ENCODE measurements around the gene DLX2.

DNA sequence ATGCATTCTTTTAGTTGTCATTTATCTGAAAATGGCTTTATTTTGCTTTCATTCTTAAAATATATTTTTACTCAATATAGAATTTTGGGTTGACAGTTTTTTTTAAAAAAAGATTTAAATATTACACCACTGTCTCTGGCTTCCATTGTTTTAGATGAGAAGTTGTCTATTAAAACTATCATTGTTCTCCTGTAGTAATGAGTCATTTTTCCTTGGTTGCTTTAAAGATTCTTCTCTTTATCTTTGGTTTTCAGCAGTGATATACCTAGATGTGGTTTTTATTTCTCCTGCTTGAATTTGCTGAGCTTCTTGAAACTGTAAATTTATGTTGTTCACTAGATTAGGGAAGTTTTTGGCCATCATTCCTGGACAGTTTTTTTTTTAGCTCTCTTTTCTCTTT is 26.7 kb upstream of the DLX2 start:
- TF ChIP-seq GATA3 (IDR thresholded peaks at IDR 0.05; ENCODE audit: low read depth, low read length) (no peak), GATA2 (IDR thresholded peaks at IDR 0.05; ENCODE audit: low read depth, low read length) (no peak)

Data from SH-SY5Y (cell line).